ENCODE results near the gene DCLK1.

The DCLK1 gene

DNA sequence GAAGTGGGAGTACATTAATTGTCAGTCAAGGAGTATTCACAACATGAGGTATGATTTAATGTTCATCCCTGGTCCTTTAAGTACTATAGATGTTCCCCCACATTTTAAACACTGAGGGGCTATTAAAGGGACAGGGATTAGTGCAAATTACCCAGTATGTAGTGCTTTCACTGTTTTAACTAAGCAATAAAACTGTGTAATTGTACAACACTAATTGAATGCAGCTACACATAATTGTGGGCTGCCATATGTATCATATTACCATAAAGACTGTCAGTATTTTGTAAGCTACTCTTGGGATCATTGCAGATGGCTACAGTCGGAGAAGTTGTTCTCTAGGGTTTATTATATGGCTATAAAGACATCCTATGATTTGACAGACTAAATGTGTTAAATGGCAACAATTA lies 316.6 kb downstream of the DCLK1 start:
- DNase-seq: no peak

DNA sequence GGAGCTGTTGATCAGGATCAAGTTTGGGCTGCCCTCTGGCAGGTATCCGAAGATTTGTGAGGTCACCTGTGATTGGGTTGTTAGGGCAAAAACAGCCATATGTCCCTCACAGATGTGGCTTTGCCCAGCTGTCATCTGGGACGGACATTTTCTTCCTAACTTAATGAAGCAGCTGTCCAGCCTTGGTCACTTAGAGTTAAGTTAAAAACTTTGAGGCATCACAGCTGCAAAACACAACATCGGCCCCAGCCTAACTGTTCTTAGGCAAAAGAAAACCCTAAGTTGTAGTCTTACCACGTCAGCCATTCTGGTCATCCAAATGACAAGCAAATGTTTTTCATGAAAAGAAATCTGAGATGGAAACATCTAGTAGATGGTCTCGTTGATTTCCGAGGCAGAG lies 318.4 kb downstream of the DCLK1 start:
- DNase-seq: no peak

DNA sequence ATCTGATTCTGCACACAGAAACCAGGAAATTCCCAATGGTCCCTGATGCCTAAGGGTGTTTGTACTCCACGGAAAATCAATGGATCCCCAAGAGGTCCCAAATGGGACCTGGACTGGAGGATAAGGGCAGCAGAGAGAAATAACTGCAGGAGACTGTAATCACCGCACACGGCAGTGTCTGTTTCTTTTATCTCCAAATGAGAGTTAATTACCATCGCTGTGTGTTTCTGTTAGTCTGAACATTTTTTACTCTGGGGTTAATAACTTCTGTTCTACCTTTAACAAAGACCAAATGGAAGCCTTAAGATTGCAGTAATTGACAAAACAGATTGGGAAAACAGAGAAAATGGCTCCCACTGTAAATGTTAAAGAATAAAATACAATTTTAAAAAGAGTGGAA lies 320.9 kb downstream of the DCLK1 start:
- no peak for DNase-seq

DNA sequence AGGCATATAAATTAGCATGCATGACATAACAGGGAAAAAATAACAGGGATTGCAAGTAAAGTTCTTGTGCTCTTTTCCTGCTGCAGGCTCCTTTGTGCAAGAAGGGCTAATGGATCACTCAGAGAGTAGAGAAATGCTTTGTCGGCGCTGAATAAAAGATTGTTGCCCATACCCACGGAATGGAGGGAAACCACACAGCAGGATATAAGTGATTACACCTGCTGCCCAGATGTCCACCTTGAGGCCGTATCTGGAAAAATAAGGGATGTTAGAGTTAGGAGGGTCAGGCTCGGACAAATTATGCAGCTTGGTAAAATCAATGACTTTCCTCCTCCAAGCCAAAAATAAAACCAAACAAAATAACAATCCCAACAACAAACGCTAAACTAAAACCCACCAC lies 322.3 kb downstream of the DCLK1 start:
- DNase-seq: no peak

DNA sequence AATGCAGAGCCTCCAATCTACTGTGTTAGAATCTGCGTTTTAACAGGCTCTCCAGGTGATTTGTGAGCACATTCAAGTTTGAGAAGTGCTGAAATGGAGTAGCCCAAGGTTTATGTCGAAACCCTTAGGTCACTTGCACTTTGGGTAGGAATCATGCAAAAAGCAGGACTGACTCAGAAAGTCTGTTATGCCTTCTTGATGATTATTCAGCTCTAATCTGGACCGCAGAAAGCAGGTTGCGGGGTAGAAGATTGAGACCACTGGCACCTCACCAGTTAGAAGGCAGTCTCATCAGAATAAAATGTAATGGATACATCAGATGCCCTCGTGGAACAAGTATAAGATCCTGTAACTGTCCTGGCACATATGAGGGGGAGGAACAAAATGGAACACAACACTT lies 326.3 kb downstream of the DCLK1 start:
- DNase-seq: no peak

DNA sequence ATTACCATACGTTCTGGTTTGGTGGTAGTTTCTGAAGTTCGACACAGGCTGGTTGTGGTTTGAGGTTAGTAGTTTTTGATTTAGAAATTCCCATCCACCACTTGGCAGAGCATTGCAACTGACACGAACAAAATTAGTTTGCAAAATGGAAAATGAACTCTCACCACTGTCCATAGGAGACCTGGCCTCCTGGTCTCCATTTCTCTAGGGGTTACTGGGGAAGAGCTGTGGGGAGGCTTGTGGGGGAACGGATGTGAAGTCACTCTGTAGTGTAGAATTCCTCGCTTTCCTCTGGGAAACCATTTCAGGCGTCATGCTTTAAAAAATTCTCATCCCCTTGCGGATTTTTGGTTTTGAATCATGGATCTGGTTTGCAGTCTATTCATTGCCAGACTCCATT lies 333.2 kb downstream of the DCLK1 start:
- no peak for DNase-seq

DNA sequence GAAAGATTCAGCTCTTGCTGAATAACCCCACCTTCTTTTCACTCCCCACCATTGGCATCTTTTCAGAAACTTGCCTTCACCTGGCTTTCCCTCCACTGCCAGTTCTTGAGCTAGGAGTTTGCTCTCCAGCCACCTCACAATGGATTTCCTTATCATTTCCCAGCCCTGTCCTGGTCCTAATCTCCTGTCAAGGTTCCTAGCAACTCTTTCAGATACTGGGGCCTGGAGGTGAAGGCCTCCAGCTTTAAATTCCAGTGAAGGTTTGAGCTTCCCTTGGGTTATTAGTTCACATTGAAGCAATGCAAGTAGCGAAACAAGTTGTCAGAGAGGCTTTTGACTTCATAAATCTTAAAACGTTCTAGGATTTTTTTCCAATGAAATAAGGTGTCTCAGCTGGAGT lies 333.9 kb downstream of the DCLK1 start:
- no peak for DNase-seq

DNA sequence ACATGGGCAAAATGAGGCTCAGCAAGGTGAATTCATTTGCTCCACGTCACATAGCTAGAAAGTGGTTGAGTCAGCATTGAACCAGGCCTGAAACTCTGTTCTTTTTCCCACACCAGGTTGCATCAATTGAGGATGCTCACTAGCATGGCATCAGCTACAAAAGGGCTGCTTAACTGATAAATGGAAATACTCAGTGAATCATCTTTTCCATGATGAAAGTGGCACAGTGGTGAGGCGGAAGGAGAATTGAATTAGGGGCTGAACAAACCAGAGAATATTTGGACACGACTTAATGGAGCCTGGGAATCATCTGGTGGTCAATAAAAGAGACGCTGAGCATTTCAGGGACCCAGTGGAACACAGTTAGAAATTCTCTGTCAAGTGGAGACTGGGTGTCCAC lies 334.6 kb downstream of the DCLK1 start:
- DNase-seq: no peak

DNA sequence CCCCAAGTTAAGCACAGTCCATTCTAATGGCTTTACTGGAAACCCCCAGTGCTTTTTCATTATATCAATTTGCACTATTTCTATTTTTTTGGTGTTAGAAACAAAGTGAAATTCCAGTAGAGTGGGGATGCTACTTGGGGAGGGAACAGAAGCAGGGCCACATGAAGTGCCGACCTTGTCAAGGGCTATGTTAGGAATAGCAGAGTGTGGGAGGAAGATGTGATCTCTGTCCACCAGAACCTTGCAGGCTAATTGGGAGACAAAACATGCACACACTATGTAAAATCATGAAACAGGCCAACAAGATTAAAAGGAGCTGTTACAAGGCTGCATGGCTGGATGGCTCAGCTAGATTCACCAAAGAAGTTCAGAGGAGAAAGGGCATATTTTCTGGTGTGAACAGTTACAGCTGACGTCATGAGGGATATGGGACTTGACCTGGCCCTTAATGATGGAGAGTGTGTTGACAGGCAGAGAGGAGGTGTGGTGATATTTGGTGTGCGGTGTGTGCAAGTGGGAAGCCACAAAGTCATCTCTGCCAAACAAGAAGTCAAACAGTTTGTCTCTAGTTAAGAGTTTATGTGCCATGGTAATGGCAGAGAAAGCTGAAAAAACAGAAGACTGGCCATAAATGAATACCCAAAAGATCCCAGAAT lies 336.3 kb downstream of the DCLK1 start:
- no peak for DNase-seq

DNA sequence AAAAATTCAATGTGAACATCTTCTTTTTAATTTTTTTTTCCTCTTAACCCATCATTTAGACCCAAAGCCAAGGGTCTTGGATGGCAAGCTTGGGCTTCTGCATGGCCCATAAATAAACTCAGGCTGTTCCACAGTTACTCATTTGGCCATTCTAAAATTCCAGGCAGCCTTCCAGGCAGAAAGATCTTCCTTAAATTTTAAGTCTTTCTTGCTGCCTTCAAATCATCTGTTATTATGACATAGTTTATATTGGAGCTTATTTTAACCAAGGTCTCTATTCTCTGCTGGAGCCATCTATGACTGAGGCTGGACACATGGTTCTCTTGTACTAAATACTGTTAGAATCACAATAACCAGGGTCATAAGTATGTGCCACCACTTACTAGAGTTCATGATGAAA lies 337.4 kb downstream of the DCLK1 start:
- DNase-seq: no peak

DNA sequence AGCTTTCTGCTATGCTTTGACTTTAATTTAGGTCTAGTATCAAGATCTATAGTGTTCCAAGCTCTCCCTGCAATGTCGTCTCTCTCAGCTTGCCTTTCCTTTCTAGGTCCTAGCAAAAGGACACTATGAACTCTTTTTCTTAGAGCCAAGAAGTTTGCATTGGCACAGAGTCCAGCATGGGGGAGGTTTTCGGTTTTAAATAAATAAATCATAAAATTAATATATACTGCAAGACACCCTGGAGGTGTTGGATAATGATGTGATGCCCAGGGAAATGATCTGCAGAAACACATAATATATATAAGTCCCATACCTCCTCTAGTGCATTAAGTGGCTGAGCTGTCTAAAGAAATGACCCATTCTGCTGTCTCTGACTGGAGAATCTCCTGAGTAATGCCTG lies 338.3 kb downstream of the DCLK1 start:
- DNase-seq: no peak

DNA sequence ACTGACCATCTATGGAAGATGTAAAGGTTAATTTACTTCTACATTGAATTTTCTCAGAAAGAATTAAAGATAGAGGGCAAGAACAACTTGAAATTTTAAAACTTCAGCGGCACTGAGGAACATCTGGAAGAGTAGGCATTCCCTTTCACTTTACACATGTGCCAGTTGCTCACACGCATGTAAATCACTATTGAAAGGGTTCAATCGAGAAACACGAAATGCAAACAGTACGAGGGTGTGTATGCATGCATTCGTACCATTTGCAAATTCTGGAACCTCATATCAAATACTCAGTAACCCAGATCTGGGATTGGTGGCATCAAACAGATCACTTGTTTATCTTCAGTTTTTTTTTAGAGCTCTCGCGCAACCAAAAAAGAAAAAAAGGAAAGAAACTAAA lies 339.2 kb downstream of the DCLK1 start:
- no peak for DNase-seq

DNA sequence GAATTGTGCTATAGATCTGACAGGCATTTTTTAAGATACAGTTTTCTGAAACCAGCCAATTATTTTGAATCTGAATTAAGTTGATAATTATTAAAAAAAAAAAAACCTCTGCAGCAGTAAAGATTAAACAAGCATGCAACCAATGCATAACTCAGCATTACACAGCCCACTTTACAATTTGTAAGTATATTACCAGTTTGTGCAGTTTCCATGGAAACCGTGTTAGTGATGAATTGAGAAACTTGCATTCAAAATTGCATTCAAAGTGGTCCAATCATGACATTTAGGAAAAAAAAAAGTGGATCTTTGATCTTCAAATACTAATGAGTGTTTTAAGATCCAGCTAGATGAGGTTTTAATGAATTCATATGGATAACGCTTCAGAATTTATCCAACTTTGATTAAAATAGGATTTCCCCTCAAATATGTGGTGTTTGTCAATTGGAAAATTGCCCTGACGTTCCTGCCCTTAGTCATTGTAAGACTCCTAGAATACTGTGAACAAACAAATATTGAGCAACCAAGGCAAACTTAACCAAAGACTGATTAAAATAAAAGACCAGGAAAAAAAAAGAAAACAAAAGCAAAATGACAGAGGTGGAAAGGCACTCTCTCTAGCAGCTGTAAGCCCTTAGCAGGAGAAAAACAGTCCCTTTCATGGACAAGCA lies 339.9 kb downstream of the DCLK1 start:
- no peak for DNase-seq

DNA sequence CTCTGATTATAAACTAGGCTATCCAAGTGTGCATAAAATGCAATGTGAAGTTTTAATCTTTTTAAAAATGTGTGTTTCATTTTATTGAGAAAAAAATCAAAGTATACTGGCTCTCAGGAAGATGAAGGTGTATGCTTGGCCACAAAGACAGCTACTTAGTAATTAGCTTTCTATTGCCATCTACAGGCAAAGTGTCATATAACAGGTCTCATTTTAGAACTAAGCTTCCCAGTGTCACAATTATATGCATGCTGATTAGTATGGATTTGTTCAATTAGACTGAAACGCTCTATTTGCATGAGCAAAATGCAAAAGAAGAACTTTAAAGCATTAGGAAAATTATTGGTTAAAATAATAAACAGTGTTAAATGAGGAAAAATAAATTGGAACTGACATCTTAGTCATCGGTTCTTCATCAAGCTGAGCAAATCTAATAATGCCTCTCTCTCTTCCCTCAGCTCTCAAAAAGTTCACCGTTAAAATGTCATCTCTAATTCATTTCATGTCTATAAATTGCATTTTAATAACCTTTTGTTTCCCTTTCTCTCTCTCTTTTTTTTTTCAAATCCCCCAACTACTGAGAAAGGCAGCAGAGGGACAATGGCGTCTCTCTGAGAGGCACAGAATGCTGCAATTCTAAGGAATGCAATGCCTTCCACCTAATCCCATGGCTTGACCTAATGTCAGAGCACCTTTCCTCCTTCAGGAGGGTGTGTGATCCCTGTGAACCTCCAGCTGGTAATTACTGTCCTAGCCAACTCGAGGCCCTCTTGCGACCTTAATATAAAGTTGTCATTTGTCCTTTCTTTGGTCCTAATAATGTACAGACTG lies 341.6 kb downstream of the DCLK1 start:
- no peak for DNase-seq

DNA sequence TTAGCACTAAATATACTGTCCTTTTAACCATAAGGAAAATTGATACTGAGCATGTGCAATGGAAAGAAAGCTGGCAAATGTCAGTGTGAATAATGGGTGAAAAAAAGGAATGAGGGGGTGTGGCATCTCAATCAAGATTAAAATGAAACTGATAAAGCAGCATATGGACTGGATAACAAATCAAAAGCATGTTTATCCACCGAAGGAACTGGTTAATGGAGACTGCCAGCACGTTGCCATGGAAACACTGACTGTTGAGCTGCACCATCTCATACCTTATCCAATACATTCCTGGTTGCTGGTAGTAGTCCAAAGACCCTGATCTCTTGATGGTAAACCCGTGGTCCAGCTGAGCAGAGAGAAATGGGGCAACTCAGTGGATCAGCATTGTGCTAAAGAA lies 343.2 kb downstream of the DCLK1 start:
- no peak for DNase-seq

DNA sequence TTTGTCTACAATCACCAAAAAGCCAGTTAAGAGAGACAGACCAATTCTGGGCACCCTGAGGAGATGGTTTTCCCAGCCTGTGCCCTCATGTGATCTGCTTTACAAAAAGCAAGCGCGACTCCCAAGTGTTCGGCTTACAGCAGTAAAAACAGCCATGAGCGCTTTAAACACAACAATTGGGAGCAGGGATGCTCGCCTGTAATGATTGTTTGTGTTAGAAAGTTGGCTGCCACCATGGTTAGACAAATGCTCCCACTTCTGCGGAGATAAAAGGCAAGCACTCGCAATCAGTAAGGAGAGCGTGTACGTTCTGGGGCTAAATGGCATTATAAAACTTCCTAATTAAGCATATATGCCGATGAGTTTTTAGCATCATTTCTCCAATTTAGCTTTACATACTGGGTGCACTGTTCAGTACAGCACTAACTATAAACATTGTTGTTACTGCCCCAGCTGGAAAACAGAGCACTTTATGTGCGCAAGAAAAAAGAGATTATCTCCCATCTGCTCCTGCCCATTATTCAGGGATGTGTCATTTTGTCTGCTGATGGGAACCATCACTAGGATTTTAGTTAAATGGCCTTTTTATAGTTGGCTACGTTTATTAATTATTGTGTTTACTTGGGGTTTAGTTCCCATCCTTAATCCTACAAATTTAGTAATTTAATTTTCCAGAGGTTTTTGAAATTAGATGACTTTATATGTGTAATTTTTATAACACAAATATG lies 345.4 kb downstream of the DCLK1 start:
- DNase-seq: no peak

DNA sequence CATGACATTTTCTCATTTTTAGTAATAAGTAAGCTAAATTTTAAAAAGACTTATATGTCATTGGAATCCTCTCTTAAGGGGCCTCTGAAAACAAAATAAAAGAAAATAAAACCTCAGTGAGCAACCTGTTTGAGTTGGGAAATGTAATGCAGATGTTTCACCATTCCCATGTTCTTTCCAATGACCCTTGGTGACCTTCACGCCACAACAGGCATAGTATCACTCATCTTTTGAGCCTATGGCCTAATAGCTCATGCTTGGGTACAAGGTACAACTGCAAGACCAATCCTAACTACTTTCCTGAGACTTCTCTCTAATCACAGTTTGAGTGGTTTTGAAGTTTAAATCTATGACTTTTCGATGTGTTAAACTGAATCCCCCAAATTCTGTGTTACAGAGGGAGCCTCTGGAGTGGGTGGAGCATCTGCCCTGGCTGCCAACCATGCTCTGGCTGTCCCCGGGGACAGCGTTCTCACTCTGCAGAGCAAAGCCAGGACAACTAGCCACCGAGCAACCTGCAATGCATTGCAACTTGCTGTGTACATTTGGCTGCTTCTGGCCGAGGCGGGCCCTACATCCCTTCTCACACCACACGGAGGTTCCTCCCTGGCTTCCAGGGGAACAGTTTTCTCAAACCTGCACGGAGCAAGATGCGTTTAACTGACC lies 346.8 kb downstream of the DCLK1 start:
- DNase-seq: no peak

DNA sequence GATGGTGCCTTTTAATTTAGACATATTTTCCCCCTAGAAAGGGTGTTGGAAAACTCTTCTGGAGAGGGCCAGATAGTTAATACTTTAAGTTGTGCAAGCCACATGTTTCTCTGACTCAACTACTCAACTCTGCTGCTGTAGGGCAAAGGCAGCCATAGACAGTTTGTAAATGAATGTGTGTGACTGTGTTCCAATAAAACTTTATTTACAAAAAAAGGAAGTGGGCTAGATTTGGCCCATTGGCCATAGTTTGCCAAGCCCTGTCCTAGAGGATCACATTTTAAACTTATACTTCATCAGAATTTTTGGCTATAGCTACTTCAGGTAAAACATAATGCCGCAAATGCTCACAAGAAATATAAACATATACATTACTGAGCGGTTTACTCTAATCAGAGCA lies 348.4 kb downstream of the DCLK1 start:
- DNase-seq: no peak

DNA sequence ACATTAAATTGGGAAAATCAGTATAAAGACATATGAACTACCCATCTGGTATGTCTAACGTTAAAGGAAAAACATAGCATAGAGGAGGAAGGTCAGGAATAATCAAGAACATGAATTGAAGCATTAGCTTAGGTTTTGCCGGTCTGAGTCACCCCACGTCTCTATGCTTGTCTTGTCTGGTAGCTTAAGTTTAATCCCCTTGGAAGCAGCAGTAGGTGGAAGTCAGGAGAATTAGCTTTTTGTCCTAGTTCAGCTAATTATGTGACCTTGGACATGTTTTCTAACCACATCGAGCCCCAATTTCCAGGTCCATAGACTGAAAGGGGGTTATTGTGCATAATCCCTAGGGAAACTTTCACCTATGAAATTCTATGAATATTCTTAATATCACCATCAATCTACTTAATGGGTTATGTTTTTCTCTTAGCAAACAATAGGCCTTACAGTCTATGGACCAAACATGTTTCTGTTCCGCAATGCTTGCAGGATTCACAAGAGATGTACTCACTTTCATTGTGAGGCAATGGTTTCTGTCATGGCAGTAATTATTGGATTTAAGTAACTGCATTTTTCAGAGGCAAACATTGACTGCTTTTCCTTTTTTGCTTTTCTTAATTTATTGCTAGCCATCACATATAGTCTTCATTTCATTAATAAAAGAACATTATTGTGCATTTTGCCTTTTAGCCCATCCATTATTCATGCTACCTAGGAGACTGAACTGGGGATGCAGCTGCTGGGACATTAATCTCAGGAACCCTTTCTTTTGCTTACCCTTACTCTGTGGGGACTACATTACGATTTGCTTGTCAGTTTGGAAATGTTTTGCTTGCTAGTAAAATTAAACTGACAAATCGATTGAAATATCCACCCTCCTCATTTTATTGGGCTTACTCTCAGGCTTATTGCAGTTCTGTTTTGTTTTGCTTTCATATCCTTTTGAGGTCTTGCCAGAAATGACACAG lies 349.9 kb downstream of the DCLK1 start:
- no peak for DNase-seq

DNA sequence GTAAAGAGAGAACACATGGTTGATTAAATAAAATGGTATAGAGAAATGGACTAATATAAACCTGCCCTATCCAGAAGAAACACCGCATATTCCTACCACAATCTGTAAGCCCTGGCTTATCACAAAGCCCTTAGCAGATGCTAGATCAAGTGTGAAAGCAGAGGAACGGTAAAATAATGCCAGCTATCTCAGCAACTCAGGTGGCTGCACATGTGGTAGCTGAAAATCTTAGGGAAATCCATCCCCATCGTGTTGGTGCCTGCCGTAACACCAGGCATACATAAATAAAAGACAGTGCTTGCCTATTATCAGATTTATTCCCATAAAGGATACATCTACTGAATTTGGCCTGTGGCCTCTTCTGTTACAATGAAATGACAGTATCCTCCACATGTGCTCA lies 350.6 kb downstream of the DCLK1 start:
- no peak for DNase-seq

DNA sequence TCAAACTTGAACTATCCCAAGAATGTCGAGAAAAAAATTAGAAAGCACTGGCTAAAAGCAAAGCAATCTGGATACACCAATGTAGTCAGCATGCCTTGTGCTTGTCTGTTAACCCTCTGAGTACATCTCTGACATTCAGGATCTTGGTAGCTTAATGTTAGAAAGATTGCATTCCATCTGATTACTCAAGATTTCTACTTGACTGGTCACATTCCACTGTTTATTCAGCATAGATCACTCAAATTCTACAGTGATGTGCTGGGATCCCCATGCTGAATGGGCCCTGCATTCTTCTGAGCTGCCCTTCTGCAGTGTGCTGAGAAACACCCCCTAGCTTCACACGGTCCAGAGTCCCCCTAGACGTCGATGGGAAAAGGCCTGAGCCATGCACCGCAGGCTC lies 359.3 kb downstream of the DCLK1 start:
- DNase-seq: no peak
